Cardiac muscle cell (in vitro differentiated cells and primary cell): ENCODE measurements around the gene KCNH1. TPM values are rescaled to one million over a fixed set of nuclear protein-coding genes. Genes with fewer than 3 reads are reported as not detected.

Experiments used
- DNase-seq, 2 donors: peaks; one replicate each; pipeline versions ENCODE4 v3.0.0 to v3.0.0-alpha.2; 2010 to 2017; ENCODE audit warnings: low read depth in 1 of 2, low spot score in 1 of 2
- H3K27ac ChIP-seq: fragments of 200-600 bp; sonication (generic); 2 replicates; pipeline ENCODE4 v1.5.1; 2016
- H3K27me3 ChIP-seq: fragments of 200-600 bp; sonication (generic); 2 replicates; pipeline ENCODE4 v1.6.0; 2016; ENCODE audit warnings: control low read depth
- H3K36me3 ChIP-seq: fragments of 200-600 bp; sonication (generic); 2 replicates; pipeline ENCODE4 v1.5.1; 2016; ENCODE audit warnings: control low read depth
- H3K4me1 ChIP-seq: fragments of 200-600 bp; sonication (generic); 2 replicates; pipeline ENCODE4 v1.8.1; 2017; ENCODE audit warnings: low read depth, mild to moderate bottlenecking, mixed run types
- H3K4me3 ChIP-seq: fragments of 200-600 bp; sonication (generic); 2 replicates; pipeline ENCODE4 v1.5.1; 2016; ENCODE audit warnings: mild to moderate bottlenecking
- H3K9me3 ChIP-seq: fragments of 200-600 bp; sonication (generic); 2 replicates; pipeline ENCODE4 v1.5.1; 2017; ENCODE audit warnings: low read depth, mild to moderate bottlenecking, control low read depth
- polyA plus RNA-seq: library from polyadenylated mRNA; unstranded; fragments of >200 nt; fragmentation: Nextera tagmentation; extraction: Ambion mirVana; gene quantifications from 2 replicates; pipeline ENCODE4 v1.2.1, GENCODE V29; 2016
- total RNA-seq: library from RNA; depleted of rRNA; stranded (reverse); fragments of >200 nt; gene quantifications from 2 replicates; pipeline ENCODE4 v1.2.3, GENCODE V29; 2016
- TF ChIP-seq, protein P1 (sequence below): IDR thresholded peaks from 2 replicates; pipeline ENCODE4 v1.5.1; 2012; ENCODE audit warnings: low read depth, mild to moderate bottlenecking, low read length

Gene KCNH1
- total and polyA plus RNA-seq, 2 experiments from 2014 or later: 0.54 TPM; not detected in 1

DNA sequence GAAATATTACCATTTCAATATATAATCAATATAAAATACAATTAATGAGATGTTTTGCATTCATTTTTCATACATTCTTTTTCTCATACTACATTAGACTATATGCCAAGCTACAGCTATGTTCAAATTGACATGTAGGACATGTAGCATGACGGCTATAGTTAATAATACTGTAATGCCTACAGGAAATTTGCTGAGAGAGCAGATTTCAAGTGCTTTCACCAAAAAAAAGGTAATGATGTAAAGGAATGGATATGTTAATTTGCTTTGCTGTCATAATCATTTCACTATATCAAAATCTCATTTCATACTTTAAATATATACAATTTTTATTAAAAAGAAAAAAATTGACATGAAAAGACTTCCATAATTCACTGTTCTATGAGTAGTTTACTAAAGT is 215.1 kb downstream of the KCNH1 start:
- TF ChIP-seq, protein P1, sequence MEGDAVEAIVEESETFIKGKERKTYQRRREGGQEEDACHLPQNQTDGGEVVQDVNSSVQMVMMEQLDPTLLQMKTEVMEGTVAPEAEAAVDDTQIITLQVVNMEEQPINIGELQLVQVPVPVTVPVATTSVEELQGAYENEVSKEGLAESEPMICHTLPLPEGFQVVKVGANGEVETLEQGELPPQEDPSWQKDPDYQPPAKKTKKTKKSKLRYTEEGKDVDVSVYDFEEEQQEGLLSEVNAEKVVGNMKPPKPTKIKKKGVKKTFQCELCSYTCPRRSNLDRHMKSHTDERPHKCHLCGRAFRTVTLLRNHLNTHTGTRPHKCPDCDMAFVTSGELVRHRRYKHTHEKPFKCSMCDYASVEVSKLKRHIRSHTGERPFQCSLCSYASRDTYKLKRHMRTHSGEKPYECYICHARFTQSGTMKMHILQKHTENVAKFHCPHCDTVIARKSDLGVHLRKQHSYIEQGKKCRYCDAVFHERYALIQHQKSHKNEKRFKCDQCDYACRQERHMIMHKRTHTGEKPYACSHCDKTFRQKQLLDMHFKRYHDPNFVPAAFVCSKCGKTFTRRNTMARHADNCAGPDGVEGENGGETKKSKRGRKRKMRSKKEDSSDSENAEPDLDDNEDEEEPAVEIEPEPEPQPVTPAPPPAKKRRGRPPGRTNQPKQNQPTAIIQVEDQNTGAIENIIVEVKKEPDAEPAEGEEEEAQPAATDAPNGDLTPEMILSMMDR: no peak
- H3K27ac ChIP-seq: no peak overlapping the region

DNA sequence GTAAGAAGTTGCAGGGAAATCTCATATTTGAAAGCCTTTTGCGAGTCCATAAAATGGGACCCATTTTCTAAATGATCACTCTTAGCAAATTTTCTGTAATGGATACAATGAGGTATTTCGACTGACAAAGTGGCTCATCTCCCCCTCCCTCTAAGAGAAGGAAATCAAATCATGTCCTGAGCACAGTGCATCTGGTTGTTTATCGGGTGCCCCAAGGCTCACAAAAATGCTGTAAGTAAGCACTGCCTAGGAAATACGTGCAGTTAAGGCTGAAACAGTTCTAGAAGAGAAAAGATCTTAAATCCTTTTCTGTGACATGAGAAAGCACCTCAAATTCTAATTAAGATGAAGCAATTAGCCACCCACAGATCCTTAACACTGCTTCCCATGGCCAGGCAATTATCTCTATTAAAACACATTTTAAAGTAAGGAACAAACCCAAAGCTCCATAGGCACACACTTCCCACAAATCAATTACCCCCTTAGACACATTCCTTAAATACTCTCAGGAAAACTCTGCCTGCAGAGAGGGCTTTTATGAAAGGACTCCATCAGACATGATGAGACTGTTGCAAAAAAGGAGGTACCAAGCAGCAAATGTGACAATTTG is 216.3 kb downstream of the KCNH1 start:
- H3K27ac ChIP-seq: no peak overlapping the region
- no peaks in the 10 kb centered on the region for H3K4me1 ChIP-seq
- H3K36me3 ChIP-seq: no peaks in the 10 kb centered on the region
- no peak for DNase-seq
- TF ChIP-seq, protein P1: no peak
- no peaks in the 10 kb centered on the region for H3K9me3 ChIP-seq
- no peak overlapping the region for H3K4me3 ChIP-seq
- no peaks in the 10 kb centered on the region for H3K27me3 ChIP-seq

More for the DNA sequence above, 215.1 kb downstream of the KCNH1 start:
- H3K4me3 ChIP-seq: no peak overlapping the region
- no peaks in the 10 kb centered on the region for H3K9me3 ChIP-seq
- no peaks in the 10 kb centered on the region for H3K4me1 ChIP-seq
- no peaks in the 10 kb centered on the region for H3K36me3 ChIP-seq
- H3K27me3 ChIP-seq: no peaks in the 10 kb centered on the region
- no peak for DNase-seq

DNA sequence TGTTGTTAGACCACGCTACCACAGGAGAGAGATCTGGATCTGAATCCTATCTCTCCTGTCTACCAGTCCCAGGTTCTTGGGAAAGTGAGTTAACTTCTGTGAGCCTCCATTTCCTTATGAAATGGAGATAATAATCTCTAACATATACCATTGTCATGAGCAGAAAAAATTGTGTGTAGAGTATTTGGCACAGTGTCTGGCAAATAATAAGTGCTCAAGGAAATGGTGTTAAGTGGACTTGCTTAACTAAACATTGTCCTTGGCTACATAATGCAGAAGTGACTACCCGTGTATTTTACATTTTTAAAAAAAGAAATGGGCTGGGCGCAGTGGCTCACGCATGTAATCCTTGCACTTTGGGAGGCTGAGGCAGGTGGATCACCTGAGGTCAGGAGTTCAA is 217.4 kb downstream of the KCNH1 start:
- no peaks in the 10 kb centered on the region for H3K9me3 ChIP-seq
- no peak for DNase-seq
- no peaks in the 10 kb centered on the region for H3K4me1 ChIP-seq
- H3K27me3 ChIP-seq: no peaks in the 10 kb centered on the region
- TF ChIP-seq, protein P1: no peak
- no peak overlapping the region for H3K27ac ChIP-seq
- no peak overlapping the region for H3K4me3 ChIP-seq
- H3K36me3 ChIP-seq: no peaks in the 10 kb centered on the region

DNA sequence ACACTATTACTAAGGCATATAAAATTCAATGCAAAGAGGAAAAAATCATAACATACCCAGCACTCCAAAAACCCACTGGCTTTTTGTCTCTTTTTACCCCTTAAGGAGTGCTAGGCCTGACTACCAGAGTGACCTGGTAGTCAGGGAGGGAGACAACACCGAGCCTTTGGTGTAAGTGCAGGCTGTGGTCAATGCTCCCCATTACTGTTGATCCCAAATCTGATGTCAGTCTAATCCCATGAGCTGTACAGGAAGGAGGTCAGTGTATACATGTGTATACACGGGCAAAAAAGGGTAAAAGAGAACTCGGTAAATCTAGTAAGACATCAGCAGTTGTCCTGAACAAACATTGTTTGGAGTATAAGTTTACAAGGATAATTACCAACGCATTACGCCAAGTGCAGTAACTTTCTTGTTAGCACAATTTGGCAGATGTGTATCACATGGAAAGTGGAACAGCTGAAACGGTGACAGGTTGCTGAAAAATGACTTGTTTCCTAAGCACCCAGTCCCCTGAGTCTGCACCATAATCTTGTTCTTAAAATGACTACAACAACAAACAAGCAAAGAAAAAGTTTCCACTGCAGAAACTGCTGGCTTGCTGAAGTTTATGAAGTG is 217.9 kb downstream of the KCNH1 start:
- Histone ChIP-seq H3K4me1 (no peaks in the 10 kb centered on the region), H3K27ac (no peak overlapping the region), H3K36me3 (no peaks in the 10 kb centered on the region), H3K27me3 (no peaks in the 10 kb centered on the region), H3K4me3 (no peak overlapping the region), H3K9me3 (no peaks in the 10 kb centered on the region)
- DNase-seq: no peak
- TF ChIP-seq, protein P1: no peak

DNA sequence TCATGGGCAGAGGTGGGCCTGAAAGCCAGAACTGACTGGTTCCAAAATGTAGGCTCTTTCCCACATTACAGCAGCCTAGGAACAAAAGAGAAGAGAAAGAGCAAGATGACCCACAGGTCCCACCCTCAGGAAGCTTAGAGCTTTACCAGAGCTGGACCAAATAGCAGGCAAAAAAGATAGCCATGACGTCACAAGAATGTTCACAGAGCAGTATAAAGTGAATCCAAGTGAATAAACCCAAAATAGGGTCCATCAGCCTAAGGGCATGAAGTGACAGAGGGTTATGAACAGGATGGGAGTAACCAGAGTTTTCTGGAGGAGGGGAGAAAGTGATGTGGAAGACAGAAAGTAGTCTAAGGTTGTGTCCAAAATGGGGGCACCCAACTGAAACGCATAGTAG is 221.2 kb downstream of the KCNH1 start:
- TF ChIP-seq, protein P1: no peak
- DNase-seq: no peak
- H3K4me3 ChIP-seq: no peak overlapping the region
- no peak overlapping the region for H3K27ac ChIP-seq
- H3K9me3 ChIP-seq: no peaks in the 10 kb centered on the region
- H3K36me3 ChIP-seq: no peaks in the 10 kb centered on the region
- no peaks in the 10 kb centered on the region for H3K4me1 ChIP-seq
- no peaks in the 10 kb centered on the region for H3K27me3 ChIP-seq
